IPS-18a (cell line): Measurements from ENCODE around the gene C7orf25.

Source experiments
- H3K27ac ChIP-seq: one replicate; pipeline ENCODE4 v1.5.1; 2013; ENCODE audit warnings: low read length
- H3K27me3 ChIP-seq: one replicate; pipeline ENCODE4 v1.6.1; 2013; ENCODE audit warnings: mild to moderate bottlenecking, low read length; ENCODE audit not compliant: control insufficient read depth, insufficient read depth
- H3K36me3 ChIP-seq: one replicate; pipeline ENCODE4 v1.6.1; 2013; ENCODE audit warnings: low read depth, low read length; ENCODE audit not compliant: control insufficient read depth
- H3K4me1 ChIP-seq: one replicate; pipeline ENCODE4 v1.6.1; 2013; ENCODE audit warnings: low read depth, low read length; ENCODE audit not compliant: control insufficient read depth
- H3K4me3 ChIP-seq: one replicate; pipeline ENCODE4 v1.5.1; 2013; ENCODE audit warnings: low read length
- H3K9ac ChIP-seq: one replicate; pipeline ENCODE4 v1.6.1; 2013; ENCODE audit warnings: mild to moderate bottlenecking, low read length, moderate library complexity
- H3K9me3 ChIP-seq: one replicate; pipeline ENCODE4 v1.6.1; 2013; ENCODE audit warnings: low read depth, low read length; ENCODE audit not compliant: control insufficient read depth

C7orf25 gene

DNA sequence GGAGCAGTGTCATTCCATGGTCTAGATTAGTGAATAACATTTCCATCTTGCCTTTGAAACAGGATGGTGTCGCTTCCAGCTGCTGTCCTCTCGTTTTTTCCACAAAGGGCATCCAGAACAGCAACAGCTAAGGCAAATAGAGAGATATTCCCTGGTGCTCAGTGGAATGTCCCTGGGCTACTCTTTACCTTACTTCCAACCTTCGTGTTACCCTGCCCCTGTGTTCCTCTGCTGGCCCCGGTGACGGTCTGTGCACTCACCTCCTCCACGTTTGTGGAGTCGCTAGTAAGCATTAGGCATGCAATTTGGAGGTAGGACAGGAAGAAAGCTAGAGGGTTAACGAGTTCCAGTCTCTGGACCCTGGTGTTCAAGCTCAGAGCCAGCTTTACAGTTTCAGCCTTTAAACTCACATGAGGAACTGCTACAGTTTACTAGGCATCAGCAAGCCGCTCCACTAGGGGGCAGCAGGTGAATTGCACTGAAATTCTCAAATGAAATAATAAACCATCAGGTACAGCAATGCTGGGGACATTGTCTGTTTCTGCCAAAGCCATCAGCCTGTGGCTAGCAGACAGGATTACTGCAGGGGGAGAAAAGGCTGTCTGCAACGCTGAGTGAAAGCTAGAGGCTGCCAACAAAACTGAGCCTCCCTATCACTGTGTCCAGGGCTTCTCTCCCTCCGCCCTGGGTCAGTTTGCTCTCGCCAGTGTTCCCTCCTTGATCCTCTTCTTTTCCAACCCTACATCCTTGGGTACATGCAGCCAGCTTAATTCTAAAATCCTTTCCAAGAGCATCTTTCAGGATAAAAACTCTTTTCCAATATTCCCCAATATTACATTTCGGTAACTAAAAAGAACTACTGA lies 29.3 kb upstream of the C7orf25 start:
- no peaks in the 10 kb centered on the region for H3K4me1 ChIP-seq
- H3K4me3 ChIP-seq: no peak overlapping the region
- no peaks in the 10 kb centered on the region for H3K9me3 ChIP-seq
- no peak overlapping the region for H3K27ac ChIP-seq
- peaks cover 39% of the 10 kb centered on the region for H3K36me3 ChIP-seq
- no peak overlapping the region for H3K9ac ChIP-seq
- no peaks in the 10 kb centered on the region for H3K27me3 ChIP-seq

DNA sequence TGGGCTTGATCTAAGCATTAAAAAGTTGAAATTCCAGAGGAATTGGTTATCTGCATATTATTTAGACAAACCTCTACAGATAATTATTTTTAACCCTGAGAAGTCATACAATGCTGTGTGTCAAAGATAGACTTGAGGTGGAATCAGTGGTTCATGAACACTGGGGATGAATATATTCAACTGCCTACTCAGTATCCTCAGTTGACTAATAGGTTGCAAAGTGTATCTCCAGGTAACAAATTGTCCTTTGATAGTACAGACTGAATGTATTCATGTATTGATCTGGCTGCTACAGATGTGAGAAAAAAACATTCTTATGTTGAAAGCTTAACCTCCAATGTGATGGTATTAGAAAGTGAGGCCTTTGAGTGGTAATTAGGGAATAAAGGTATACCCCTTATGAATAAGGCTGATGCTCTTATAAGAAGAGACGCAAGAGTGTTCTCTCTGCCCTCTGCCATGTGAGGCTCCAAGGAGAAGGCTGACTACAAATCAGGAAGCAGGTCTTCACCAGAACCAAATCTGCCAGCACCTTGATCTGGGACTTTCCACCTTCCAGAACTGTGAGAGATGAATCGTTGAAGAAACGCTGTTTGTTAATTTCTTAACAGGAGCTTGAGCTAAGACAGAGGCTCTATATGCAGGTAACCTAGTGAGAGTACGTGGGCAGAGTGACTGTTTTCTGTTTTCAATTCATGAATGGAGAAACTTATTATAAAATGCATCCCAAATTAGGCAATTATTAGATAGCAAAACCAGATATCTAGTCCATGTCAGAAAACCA lies 27.8 kb upstream of the C7orf25 start:
- Histone ChIP-seq H3K4me3 (no peak overlapping the region), H3K4me1 (no peaks in the 10 kb centered on the region), H3K36me3 (peaks cover 54% of the 10 kb centered on the region), H3K27me3 (no peaks in the 10 kb centered on the region), H3K27ac (no peak overlapping the region), H3K9ac (no peak overlapping the region), H3K9me3 (no peaks in the 10 kb centered on the region)

DNA sequence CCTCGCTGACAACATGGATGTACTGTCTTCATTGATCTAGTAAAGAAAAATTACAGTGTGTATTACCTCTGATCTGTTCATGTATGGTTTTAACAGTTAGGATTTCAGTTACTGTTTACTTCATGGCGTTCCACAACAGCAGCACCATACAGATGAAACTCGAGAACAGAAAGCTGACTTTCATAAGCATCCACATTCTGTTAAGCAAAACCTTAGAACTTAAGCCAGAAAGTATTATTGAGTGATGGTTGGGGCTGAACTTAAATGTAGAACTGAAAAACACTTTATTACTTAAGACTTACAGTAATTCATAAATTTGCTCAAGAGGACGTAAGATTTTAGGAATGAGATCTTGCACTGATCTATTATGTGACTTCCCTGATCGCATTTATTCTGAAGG lies 24.0 kb upstream of the C7orf25 start:
- Histone ChIP-seq H3K9me3 (no peaks in the 10 kb centered on the region), H3K27ac (no peak overlapping the region), H3K4me1 (peaks cover 2% of the 10 kb centered on the region), H3K36me3 (peaks cover 57% of the 10 kb centered on the region), H3K27me3 (no peaks in the 10 kb centered on the region), H3K9ac (no peak overlapping the region), H3K4me3 (no peak overlapping the region)

DNA sequence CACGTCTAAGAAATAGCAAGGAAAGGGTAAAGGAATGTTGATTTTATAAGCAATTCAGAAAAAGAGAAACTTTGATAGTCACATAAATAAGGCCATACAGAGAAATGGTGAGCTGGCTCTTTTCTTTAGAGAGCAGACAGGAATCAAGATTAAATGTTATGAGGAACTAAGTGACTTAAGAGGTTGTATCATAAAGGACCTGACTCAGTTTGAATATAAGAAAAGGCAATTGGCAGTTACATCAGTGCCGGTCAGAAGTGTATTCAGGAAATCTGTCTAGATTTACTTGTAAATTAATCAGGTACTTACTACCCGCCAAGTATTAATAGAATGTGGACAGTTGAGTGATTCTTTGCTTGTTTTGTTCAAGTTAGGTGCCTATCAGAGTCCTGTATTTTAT lies 22.4 kb upstream of the C7orf25 start:
- H3K36me3 ChIP-seq: peaks cover 46% of the 10 kb centered on the region
- no peak overlapping the region for H3K9ac ChIP-seq
- H3K9me3 ChIP-seq: no peaks in the 10 kb centered on the region
- H3K27me3 ChIP-seq: no peaks in the 10 kb centered on the region
- H3K4me3 ChIP-seq: no peak overlapping the region
- H3K4me1 ChIP-seq: peaks cover 5% of the 10 kb centered on the region
- no peak overlapping the region for H3K27ac ChIP-seq

GRCh38 chr7:42932811-42933591 lies 21.1 kb upstream of the C7orf25 start:
- Histone ChIP-seq H3K4me1 (peaks cover 5% of the 10 kb centered on the region), H3K27ac (peak overlapping the region; percentile 82), H3K27me3 (no peaks in the 10 kb centered on the region), H3K36me3 (peaks cover 33% of the 10 kb centered on the region), H3K4me3 (peak overlapping the region; percentile 97), H3K9me3 (no peaks in the 10 kb centered on the region), H3K9ac (peak overlapping the region; percentile 94)

DNA sequence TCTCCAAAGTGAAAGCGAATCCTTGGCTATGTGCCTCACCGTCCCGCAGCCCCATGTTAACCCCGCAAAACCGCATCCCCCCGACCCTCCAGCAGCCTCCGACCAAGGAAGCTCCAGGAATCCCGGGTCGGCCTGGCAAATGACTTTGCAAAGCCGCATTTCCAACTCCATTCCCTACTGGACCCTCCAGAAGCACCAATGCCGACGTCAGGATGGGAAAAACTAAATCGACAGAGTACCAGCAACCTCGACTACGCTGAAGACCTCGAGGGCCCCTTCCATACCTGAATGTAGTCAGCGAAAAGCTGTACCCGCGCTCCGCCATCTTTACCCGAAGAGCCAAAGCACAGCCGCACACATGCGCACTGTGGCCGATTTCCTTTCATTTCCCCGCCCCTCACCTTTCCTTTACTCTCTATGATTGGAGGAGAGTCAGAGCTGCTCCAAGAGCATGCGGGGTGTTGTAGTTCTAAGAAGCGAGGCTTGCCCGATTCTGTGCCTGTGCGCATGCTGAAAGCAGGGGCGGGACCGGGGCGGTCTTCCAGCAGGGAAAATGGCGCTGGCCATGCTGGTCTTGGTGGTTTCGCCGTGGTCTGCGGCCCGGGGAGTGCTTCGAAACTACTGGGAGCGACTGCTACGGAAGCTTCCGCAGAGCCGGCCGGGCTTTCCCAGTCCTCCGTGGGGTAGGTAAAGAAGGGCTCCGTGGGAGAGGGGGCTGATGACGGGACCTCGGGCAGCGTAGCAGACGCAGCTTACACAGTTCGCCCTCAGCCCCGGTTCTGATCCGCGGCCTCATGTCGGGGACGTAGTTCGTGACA lies 20.2 kb upstream of the C7orf25 start, which contains the start of the genes MRPL32 and PSMA2:
Gene MRPL32 (plus strand): TSS at position 543 of the 818 bp plus-strand sequence. CDS start 11 bp downstream, at position 554.
Gene PSMA2 (minus strand): TSS at position 341 of the 818 bp plus-strand sequence. CDS start 16 bp downstream, at position 325.
- Histone ChIP-seq H3K27ac (peak within 1 kb of the TSS; percentile 86), H3K4me3 (peak within 1 kb of the TSS; percentile 97), H3K4me1 (peaks cover 5% of the 10 kb centered on the region), H3K9me3 (no peaks in the 10 kb centered on the region), H3K36me3 (peaks cover 24% of the 10 kb centered on the region), H3K27me3 (no peaks in the 10 kb centered on the region), H3K9ac (peak within 1 kb of the TSS; percentile 94)

GRCh38 chr7:42931447-42931833 lies 19.6 kb upstream of the C7orf25 start:
- H3K27me3 ChIP-seq: no peaks in the 10 kb centered on the region
- peak overlapping the region; percentile 97 for H3K4me3 ChIP-seq
- H3K27ac ChIP-seq: peak overlapping the region; percentile 86
- H3K4me1 ChIP-seq: peaks cover 5% of the 10 kb centered on the region
- H3K9me3 ChIP-seq: no peaks in the 10 kb centered on the region
- peaks cover 24% of the 10 kb centered on the region for H3K36me3 ChIP-seq
- H3K9ac ChIP-seq: peak overlapping the region; percentile 94

GRCh38 chr7:42930889-42931288 lies 19.0 kb upstream of the C7orf25 start:
- Histone ChIP-seq H3K4me3 (peak overlapping the region; percentile 97), H3K27me3 (no peaks in the 10 kb centered on the region), H3K9me3 (no peaks in the 10 kb centered on the region), H3K9ac (peak overlapping the region; percentile 94), H3K27ac (no peak overlapping the region), H3K36me3 (peaks cover 25% of the 10 kb centered on the region), H3K4me1 (peaks cover 5% of the 10 kb centered on the region)

DNA sequence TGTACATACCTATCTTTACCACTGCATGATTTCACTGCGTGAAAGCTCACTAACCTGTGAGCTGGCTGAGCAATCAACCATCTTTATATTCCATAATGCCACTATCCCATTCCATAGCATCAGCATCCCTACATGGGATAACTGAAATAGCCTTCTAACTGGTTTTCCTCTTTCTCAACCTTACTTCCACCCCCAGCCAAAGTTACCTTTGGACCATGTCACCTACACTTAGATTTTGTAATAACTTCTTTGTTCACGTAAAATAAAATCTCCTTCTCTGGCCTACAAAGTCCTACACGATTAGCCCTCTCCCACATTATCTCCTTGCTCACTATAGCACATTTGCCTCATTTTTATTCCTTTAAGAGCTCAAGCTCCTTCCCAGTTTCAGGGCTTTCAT lies 17.6 kb upstream of the C7orf25 start:
- peaks cover 5% of the 10 kb centered on the region for H3K4me1 ChIP-seq
- H3K27me3 ChIP-seq: no peaks in the 10 kb centered on the region
- no peak overlapping the region for H3K9ac ChIP-seq
- H3K4me3 ChIP-seq: peak overlapping the region; percentile 97
- H3K36me3 ChIP-seq: peaks cover 27% of the 10 kb centered on the region
- H3K9me3 ChIP-seq: no peaks in the 10 kb centered on the region
- H3K27ac ChIP-seq: no peak overlapping the region

- peaks cover 5% of the 10 kb centered on the region for H3K4me1 ChIP-seq
- no peak overlapping the region for H3K9ac ChIP-seq
- H3K36me3 ChIP-seq: peaks cover 29% of the 10 kb centered on the region
- H3K27me3 ChIP-seq: no peaks in the 10 kb centered on the region
- no peak overlapping the region for H3K27ac ChIP-seq
- H3K9me3 ChIP-seq: no peaks in the 10 kb centered on the region
- no peak overlapping the region for H3K4me3 ChIP-seq
These were observed 16.9 kb upstream of the C7orf25 start for GRCh38 chr7:42928754-42929153.
